H9 (cell line): ENCODE measurements around the gene IFNL1. TPM values are rescaled to one million over a fixed set of nuclear protein-coding genes. Genes with fewer than 3 reads are reported as not detected.

Experiments used
- DNase-seq: peaks from one replicate; pipeline ENCODE4 v3.0.0-alpha.2; 2017
- H2AFZ ChIP-seq: one replicate; pipeline ENCODE4 v1.6.1; 2013; ENCODE audit warnings: mild to moderate bottlenecking, low read length, control low read depth, moderate library complexity
- H2AK5ac ChIP-seq: 2 replicates; pipeline ENCODE4 v1.6.1; 2013; ENCODE audit warnings: low read length, control low read depth, mixed read lengths; ENCODE audit not compliant: insufficient read length
- H2BK120ac ChIP-seq: one replicate; pipeline ENCODE4 v1.6.1; 2013; ENCODE audit warnings: low read depth, mild to moderate bottlenecking, low read length, control low read depth, inconsistent platforms; ENCODE audit not compliant: poor library complexity, severe bottlenecking
- H2BK12ac ChIP-seq: 2 replicates; pipeline ENCODE4 v1.6.1; 2013; ENCODE audit warnings: low read length, control low read depth, mixed read lengths, low read depth; ENCODE audit not compliant: insufficient read length
- H2BK15ac ChIP-seq: 2 replicates; pipeline ENCODE4 v1.6.1; 2013; ENCODE audit warnings: low read depth, low read length, control low read depth
- H2BK20ac ChIP-seq: one replicate; pipeline ENCODE4 v1.6.1; 2013; ENCODE audit warnings: low read depth, mild to moderate bottlenecking, low read length, control low read depth, inconsistent platforms; ENCODE audit not compliant: poor library complexity, severe bottlenecking
- H2BK5ac ChIP-seq: 2 replicates; pipeline ENCODE4 v1.6.1; 2013; ENCODE audit warnings: low read length, control low read depth, mixed read lengths; ENCODE audit not compliant: insufficient read length
- H3K14ac ChIP-seq: 2 replicates; pipeline ENCODE4 v1.6.1; 2013; ENCODE audit warnings: low read length, control low read depth; ENCODE audit not compliant: insufficient read depth
- H3K18ac ChIP-seq: 2 replicates; pipeline ENCODE4 v1.6.1; 2013; ENCODE audit warnings: low read depth, mild to moderate bottlenecking, mixed read lengths, low read length, control low read depth; ENCODE audit not compliant: insufficient read length
- H3K23ac ChIP-seq: 2 replicates; pipeline ENCODE4 v1.6.1; 2013; ENCODE audit warnings: low read length, control low read depth, mixed read lengths, low read depth; ENCODE audit not compliant: insufficient read length
- H3K23me2 ChIP-seq: 2 replicates; pipeline ENCODE4 v1.6.1; 2013; ENCODE audit warnings: low read depth, mild to moderate bottlenecking, mixed read lengths, low read length, control low read depth; ENCODE audit not compliant: insufficient read length, poor library complexity, severe bottlenecking
- H3K27ac ChIP-seq: 2 replicates; pipeline ENCODE4 v1.5.1; 2013; ENCODE audit warnings: low read length, control low read depth, mixed read lengths, low read depth; ENCODE audit not compliant: insufficient read length
- H3K27me3 ChIP-seq: 2 replicates; pipeline ENCODE4 v1.6.1; 2013; ENCODE audit warnings: low read length, control low read depth, inconsistent platforms; ENCODE audit not compliant: insufficient read depth
- H3K4ac ChIP-seq: 2 replicates; pipeline ENCODE4 v1.6.1; 2013; ENCODE audit warnings: low read depth, mild to moderate bottlenecking, control low read depth, inconsistent platforms, low read length, moderate library complexity
- H3K4me1 ChIP-seq: 2 replicates; pipeline ENCODE4 v1.6.1; 2013; ENCODE audit warnings: low read length, control low read depth, inconsistent platforms; ENCODE audit not compliant: insufficient read depth
- H3K4me2 ChIP-seq: 2 replicates; pipeline ENCODE4 v1.6.1; 2013; ENCODE audit warnings: low read length, control low read depth, mixed read lengths; ENCODE audit not compliant: insufficient read length, insufficient read depth
- H3K56ac ChIP-seq: 2 replicates; pipeline ENCODE4 v1.6.1; 2013; ENCODE audit warnings: low read depth, mild to moderate bottlenecking, mixed read lengths, low read length, control low read depth; ENCODE audit not compliant: insufficient read length
- H3K79me1 ChIP-seq: 2 replicates; pipeline ENCODE4 v1.6.1; 2013; ENCODE audit warnings: low read depth, mild to moderate bottlenecking, moderate library complexity, low read length, control low read depth, inconsistent platforms; ENCODE audit not compliant: insufficient read depth, poor library complexity, severe bottlenecking
- H3K79me2 ChIP-seq: 2 replicates; pipeline ENCODE4 v1.6.1; 2013; ENCODE audit warnings: low read length, control low read depth, inconsistent platforms; ENCODE audit not compliant: insufficient read depth
- H3K9ac ChIP-seq: 2 replicates; pipeline ENCODE4 v1.6.1; 2013; ENCODE audit warnings: low read length, control low read depth, mixed read lengths; ENCODE audit not compliant: insufficient read length; ENCODE audit errors: extremely low read depth
- H3K9me3 ChIP-seq: one replicate; pipeline ENCODE4 v1.6.1; 2013; ENCODE audit warnings: low read depth, low read length, inconsistent platforms; ENCODE audit not compliant: control insufficient read depth
- H3T11ph ChIP-seq: one replicate; pipeline ENCODE4 v1.6.1; 2013; ENCODE audit warnings: mild to moderate bottlenecking, low read length, control low read depth, inconsistent platforms
- H4K20me1 ChIP-seq: one replicate; pipeline ENCODE4 v1.6.1; 2013; ENCODE audit not compliant: control insufficient read depth, insufficient read length, insufficient read depth
- H4K5ac ChIP-seq: 2 replicates; pipeline ENCODE4 v1.6.1; 2013; ENCODE audit warnings: low read depth, mild to moderate bottlenecking, mixed read lengths, low read length, control low read depth; ENCODE audit not compliant: insufficient read length
- H4K8ac ChIP-seq: replicated peaks from 2 replicates; pipeline ENCODE4 v1.6.1; 2013; ENCODE audit warnings: low read length, control low read depth, mixed read lengths, low read depth; ENCODE audit not compliant: insufficient read length
- H4K91ac ChIP-seq: 2 replicates; pipeline ENCODE4 v1.6.1; 2013; ENCODE audit warnings: low read depth, mild to moderate bottlenecking, moderate library complexity, mixed read lengths, low read length, control low read depth; ENCODE audit not compliant: insufficient read length
- H3K27ac Mint-ChIP-seq, 3 experiments: 2 replicates in 2 of 3; 3 replicates in 1 of 3; pipeline ENCODE4 v1.8.0; 2020 to 2021; ENCODE audit warnings: mixed read lengths in 3 of 3, mild to moderate bottlenecking in 1 of 3, moderate library complexity in 1 of 3
- H3K27me3 Mint-ChIP-seq: 2 replicates; pipeline ENCODE4 v1.8.0; 2021; ENCODE audit warnings: low read depth, mild to moderate bottlenecking, moderate library complexity, mixed read lengths
- H3K36me3 Mint-ChIP-seq, 3 experiments: 2 replicates in 2 of 3; 3 replicates in 1 of 3; pipeline ENCODE4 v1.8.0; 2020 to 2021; ENCODE audit warnings: low read depth in 3 of 3, mixed read lengths in 3 of 3; ENCODE audit not compliant: insufficient read depth in 1 of 3
- H3K4me1 Mint-ChIP-seq, 2 experiments: 2 replicates each; pipeline ENCODE4 v1.8.0; 2020; ENCODE audit warnings: mixed read lengths in 2 of 2
- H3K4me3 Mint-ChIP-seq, 2 experiments: 2 replicates in 1 of 2; 3 replicates in 1 of 2; pipeline ENCODE4 v1.8.0; 2020 to 2021; ENCODE audit warnings: mild to moderate bottlenecking in 2 of 2, mixed read lengths in 2 of 2, moderate library complexity in 1 of 2
- H3K9me3 Mint-ChIP-seq, 2 experiments: 2 replicates in 1 of 2; 3 replicates in 1 of 2; pipeline ENCODE4 v1.8.0; 2020; ENCODE audit warnings: mild to moderate bottlenecking in 2 of 2, mixed read lengths in 2 of 2, moderate library complexity in 1 of 2
- CTCF ChIP-seq: fragments of 200-600 bp; sonication (generic); conservative IDR thresholded peaks from 3 replicates; pipeline ENCODE4 v1.8.0; 2021; ENCODE audit warnings: antibody characterized with exemption, mild to moderate bottlenecking
- WGBS: extraction: QIAGEN DNeasy Blood & Tissue Kit; methylation state at CpG from one replicate; pipeline ENCODE4 v1.1.7; 2013; ENCODE audit warnings: missing lambda C conversion rate, low lambda C conversion rate, mixed read lengths; ENCODE audit not compliant: insufficient read length; ENCODE audit errors: extremely low coverage; 5-methylcytosine and 5-hydroxymethylcytosine counted together
- total RNA-seq: library from RNA; stranded (reverse); gene quantifications from 2 replicates; pipeline ENCODE4 v1.2.1, GENCODE V29; 2021

IFNL1 gene
- total RNA-seq, 1 experiment from 2014 or later: not detected

DNA sequence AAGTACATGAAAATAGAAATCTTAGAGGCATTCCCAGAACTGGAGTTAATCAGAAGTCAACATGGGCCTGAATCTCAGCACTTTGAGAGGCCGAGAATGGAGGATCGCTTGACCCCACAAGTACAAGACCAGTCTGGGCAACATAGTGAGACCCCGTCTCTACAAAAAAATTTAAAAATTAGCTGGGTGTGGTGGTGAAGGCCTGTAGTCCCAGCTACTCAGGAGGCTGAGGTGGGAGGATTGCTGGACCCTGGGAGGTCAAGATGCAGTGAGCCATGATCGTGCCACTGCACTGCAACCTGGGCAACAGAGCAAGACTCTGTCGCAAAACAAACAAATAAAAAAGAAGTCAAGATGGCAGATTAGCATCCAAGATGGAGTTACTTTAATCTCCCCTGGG is 19.5 kb upstream of the IFNL1 start:
- no peak overlapping the region for H2BK12ac ChIP-seq
- H3K4ac ChIP-seq: no peak overlapping the region
- no peak overlapping the region for H3K14ac ChIP-seq
- no peak overlapping the region for H3T11ph ChIP-seq
- no peak overlapping the region for H2BK15ac ChIP-seq
- no peak overlapping the region for H4K91ac ChIP-seq
- no peaks in the 10 kb centered on the region for H3K23me2 ChIP-seq
- no peak overlapping the region for H3K9ac ChIP-seq
- H3K79me1 ChIP-seq: no peaks in the 10 kb centered on the region
- no peaks in the 10 kb centered on the region for H3K27me3 ChIP-seq
- H3K56ac ChIP-seq: no peak overlapping the region
- H3K4me2 ChIP-seq: no peak overlapping the region
- peaks cover 0 to 4% of the 10 kb centered on the region in 2 experiments; a peak in 2 of 4 replicates for H3K4me1 Mint-ChIP-seq
- no peak overlapping the region for H3K18ac ChIP-seq
- H2AFZ ChIP-seq: no peak overlapping the region
- H4K20me1 ChIP-seq: no peaks in the 10 kb centered on the region
- no peak overlapping the region for H2BK120ac ChIP-seq
- no peak overlapping the region for H3K4me3 Mint-ChIP-seq
- no peak overlapping the region for H3K23ac ChIP-seq
- H3K27ac Mint-ChIP-seq: no peak overlapping the region
- H3K9me3 ChIP-seq: no peaks in the 10 kb centered on the region
- H2AK5ac ChIP-seq: no peak overlapping the region
- H3K27ac ChIP-seq: no peak overlapping the region
- no peak for DNase-seq
- H3K36me3 Mint-ChIP-seq: no peaks in the 10 kb centered on the region
- WGBS: no CpG with 5 or more reads among the region's 5 CpGs
- H3K79me2 ChIP-seq: no peaks in the 10 kb centered on the region
- no peak overlapping the region for H4K8ac ChIP-seq
- no peak overlapping the region for H4K5ac ChIP-seq
- peaks cover 67% of the 10 kb centered on the region for H3K27me3 Mint-ChIP-seq
- no peak overlapping the region for H2BK5ac ChIP-seq
- no peak overlapping the region for H2BK20ac ChIP-seq
- no peak for TF ChIP-seq CTCF
- H3K9me3 Mint-ChIP-seq: no peaks in the 10 kb centered on the region
- no peaks in the 10 kb centered on the region for H3K4me1 ChIP-seq
